GM21737 (cell line): ENCODE results near the gene DTX3.
"Not testable (repeated sequence)": the region's sequence is repeated elsewhere in the genome, so short reads cannot be mapped to it uniquely, and the experiment has no call there.

Experiments used
- ATAC-seq: cut with Tn5 transposase; IDR thresholded peaks from one replicate; pipeline ENCODE4 v1.9.1; 2021; ENCODE audit warnings: mild to moderate bottlenecking, moderate library complexity; ENCODE audit not compliant: unreplicated experiment

DTX3 gene, protein sequence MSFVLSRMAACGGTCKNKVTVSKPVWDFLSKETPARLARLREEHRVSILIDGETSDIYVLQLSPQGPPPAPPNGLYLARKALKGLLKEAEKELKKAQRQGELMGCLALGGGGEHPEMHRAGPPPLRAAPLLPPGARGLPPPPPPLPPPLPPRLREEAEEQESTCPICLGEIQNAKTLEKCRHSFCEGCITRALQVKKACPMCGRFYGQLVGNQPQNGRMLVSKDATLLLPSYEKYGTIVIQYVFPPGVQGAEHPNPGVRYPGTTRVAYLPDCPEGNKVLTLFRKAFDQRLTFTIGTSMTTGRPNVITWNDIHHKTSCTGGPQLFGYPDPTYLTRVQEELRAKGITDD

DNA sequence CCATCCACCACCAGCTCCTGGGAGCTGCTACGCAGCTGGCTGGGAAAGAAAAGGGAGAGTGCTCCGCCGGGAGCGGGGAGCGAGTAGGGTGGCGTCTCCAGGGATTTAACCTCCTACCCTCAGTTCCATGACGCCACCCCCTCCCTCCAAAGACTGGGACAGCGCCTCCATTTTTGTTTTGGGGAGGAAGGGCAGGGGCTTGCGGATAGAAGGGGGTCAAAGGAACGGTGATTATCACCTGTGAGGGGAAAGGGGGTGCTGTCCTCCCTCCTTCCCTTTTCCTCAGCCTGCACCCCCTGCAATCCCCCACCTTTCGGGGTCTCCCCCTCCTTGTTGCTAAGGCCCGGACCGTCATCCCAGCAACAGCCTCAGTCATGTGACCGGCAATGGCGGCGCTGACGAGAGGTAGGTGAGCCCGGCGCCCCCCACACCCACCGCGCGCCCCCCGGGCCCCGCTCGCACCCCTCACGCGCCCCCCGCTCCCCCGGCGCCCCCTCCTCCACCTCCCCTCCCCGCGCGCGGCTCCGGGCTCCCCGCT is at the start of gene DTX3:
DTX3 (plus strand) TSS at position 371 of the 538 bp plus-strand sequence. CDS start 1,694 bp downstream, outside the sequence.
- no peak for ATAC-seq

DNA sequence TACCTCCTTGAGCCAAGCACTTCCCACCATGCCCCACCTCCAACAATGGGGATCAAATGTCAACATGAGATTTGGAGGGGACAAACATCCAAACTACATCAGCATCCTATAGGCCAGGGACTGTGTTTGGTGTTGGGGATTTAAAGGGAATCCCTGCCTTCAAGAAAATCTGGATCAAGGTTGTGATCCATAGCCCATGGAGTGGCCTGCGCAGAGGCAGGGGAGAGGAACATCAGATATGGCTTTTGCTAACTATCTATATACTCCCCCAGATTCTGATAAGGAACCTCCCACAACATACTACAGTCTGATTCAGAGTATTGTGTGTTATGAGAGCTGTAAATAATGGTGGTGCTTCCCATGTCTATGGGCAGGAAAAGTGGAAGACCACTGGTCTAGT is 49.7 kb upstream of the DTX3 start:
- no peak for ATAC-seq

DNA sequence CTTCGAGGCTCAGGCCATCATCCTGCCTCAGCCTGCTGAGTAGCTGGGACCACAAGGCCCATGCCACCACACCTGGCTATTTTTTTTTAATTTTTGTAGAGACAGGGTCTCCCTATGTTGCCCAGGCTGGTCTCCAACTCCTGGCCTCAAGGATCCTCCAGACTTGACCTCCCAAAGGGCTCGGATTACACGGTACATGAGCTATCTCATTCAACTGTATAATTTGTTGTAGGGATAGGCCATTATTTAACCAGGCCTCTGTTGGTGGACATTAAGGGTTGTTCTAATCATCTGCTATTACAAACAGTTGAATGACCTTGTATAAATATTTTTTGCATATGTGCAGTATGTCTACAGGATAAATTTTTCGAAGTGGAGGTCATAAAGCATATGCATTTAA is 45.8 kb upstream of the DTX3 start:
- no peak for ATAC-seq

DNA sequence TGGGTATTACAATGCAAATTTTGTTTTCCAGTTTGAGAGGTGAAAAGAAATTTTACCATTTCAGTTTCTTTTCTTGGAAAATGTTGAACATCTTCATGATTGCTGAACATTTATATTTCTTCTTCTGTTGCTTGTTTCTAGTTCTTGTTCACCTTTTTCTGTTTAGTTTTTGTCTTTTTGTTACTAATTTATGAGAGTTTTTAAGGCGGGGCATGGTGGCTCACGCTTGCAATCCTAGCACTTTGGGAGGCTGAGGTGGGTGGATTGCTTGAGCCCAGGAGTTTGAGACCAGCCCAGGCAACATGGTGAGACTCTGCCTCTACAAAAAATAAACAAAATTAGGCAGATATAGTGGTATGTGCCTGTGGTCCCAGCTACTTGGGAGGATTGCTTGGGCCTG is 44.1 kb upstream of the DTX3 start:
- no peak for ATAC-seq

DNA sequence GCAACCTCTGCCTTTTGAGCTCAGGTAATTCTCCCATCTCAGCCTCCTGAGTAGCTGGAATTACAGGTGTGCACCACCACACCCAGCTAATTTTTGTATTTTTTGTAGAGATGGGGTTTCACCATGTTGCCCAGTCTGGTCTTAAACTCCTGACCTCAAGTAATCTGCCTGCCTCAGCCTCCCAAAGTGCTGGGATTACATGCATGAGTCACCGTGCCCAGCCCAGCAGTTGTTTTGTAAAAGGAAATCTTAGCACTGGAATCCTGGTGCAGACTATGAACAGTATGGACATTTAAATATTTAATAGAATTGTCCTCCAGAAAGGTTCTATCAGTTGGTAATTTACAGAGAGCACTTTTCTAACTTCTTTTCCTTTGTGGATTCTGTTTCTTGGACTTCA is 43.5 kb upstream of the DTX3 start:
- ATAC-seq, result not testable (repeated sequence)

DNA sequence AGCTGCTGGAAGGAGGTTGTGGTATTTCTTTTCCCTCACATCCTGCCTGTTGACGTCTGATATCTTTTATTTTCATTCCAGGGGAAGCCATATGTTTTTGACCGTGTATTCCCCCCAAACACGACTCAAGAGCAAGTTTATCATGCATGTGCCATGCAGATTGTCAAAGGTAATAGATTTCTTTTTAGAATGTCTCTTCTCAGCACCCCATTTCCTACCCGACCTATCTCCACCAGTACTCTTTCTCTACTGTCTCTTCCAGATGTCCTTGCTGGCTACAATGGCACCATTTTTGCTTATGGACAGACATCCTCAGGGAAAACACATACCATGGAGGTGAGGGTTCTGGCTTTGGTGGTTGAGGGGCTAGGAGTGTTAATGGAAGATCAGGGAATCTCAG is 41.3 kb upstream of the DTX3 start:
- no peak for ATAC-seq

DNA sequence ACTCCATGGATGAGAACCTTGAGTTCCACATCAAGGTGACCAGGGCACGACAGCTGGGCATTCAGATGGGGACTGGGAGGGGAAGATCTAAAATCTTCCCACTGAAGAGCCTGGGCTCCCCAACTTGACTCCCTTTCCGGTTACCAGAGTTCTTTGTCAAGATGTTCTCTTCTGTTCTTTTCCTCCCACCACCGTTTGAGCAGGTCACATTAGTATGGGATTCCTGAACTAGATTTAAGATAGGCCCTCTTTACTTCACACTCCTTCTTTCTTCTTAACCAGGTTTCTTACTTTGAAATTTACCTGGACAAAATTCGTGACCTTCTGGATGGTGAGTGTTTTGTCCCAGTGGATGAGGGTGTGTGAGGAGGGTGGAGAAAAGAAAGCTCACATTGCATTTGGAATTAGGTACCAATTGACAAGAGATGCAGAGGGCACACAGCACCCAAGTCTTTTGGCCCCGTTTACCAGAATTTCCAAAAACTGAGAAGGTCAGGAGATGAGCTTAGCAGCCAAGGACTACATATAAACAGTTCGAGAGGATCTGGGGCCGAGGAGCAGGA is 40.4 kb upstream of the DTX3 start:
- no peak for ATAC-seq

DNA sequence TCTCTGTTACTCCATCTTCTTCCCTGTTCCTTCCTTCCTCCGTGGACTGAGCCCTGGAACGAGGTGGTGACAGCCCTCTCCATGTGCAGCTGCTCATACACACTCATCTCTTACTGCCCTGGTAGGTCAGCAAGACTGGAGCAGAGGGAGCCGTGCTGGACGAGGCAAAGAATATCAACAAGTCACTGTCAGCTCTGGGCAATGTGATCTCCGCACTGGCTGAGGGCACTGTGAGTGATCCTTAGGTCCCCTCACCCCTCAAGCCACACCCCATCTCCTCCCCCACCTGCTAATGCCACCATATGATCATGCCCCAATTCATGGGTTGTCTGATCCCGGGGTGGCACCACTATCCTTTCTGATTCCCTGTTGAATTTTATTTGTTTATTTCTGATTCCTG is 35.8 kb upstream of the DTX3 start:
- ATAC-seq, result no peak

DNA sequence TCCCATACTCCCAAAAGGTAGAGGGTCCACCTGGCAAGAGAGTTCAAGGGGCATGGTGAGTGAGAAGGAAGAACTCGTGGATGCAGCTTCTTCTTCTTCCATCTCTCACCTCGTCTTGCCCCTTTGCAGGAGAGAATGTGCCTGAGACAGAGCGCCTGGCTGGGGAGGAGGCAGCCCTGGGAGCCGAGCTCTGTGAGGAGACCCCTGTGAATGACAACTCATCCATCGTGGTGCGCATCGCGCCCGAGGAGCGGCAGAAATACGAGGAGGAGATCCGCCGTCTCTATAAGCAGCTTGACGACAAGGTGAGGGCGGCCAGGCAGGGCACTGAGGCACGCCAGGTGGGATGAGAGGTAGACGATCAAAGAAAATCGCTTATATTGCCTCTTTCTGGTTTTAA is 34.8 kb upstream of the DTX3 start:
- ATAC-seq, result no peak

DNA sequence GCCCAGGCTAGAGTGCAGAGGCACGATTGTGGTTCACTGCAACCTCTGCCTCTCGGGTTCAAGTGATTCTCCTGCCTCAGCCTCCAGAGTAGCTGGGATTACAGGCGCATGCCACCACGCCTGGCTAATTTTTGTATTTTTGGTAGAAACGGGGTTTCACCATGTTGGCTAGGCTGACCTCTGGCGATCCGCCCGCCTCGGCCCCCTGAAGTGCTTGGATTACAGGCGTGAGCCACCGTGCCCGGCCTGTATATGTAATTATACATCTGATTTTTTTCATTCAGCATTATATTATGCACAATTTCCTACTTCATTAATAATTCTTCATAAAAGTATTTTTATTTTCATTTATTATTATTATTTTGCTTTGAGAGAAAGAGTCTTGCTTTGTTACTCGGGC is 34.2 kb upstream of the DTX3 start:
- not testable (repeated sequence) for ATAC-seq

DNA sequence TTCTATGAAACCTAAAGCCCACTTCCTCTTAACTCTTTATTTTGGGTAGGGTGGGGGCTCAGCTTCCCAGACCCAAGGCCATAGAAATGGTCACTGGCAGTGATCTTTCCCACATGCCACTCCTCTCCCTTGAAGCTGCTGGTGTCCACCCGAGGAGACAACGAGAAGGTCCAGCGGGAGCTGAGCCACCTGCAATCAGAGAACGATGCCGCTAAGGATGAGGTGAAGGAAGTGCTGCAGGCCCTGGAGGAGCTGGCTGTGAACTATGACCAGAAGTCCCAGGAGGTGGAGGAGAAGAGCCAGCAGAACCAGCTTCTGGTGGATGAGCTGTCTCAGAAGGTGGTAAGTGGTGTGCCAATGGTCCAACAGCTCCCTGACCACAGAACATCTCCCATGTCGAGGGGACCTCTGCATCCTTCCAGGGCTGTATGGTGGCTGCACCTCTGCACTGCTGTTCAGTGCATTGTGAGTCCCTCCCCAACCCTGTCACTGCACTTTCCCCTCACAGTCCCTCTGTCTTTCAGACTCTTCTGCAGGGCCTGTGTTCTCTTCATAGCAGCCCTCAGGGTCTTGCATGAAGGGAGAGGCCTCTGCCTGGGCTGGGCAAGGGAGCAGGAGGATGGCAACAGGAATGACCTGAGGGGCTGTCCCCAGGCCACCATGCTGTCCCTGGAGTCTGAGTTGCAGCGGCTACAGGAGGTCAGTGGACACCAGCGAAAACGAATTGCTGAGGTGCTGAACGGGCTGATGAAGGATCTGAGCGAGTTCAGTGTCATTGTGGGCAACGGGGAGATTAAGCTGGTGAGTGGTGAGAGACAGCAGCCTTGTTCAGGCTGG is 32.5 kb upstream of the DTX3 start:
- ATAC-seq, result no peak

DNA sequence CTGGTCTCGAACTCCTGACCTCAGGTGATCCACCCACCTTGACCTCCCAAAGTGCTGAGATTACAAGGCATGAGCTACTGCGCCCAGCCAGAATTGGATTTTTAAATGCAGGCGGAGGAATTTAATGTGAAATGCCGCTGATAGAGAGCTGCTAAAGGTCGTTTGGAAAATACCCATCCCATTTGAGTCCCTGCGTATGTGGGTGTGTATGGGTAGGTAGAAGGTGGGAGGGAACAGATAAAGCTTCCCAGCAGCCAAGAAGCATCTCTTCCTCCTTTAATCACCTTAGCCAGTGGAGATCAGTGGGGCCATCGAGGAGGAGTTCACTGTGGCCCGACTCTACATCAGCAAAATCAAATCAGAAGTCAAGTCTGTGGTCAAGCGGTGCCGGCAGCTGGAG is 29.8 kb upstream of the DTX3 start:
- no peak for ATAC-seq

DNA sequence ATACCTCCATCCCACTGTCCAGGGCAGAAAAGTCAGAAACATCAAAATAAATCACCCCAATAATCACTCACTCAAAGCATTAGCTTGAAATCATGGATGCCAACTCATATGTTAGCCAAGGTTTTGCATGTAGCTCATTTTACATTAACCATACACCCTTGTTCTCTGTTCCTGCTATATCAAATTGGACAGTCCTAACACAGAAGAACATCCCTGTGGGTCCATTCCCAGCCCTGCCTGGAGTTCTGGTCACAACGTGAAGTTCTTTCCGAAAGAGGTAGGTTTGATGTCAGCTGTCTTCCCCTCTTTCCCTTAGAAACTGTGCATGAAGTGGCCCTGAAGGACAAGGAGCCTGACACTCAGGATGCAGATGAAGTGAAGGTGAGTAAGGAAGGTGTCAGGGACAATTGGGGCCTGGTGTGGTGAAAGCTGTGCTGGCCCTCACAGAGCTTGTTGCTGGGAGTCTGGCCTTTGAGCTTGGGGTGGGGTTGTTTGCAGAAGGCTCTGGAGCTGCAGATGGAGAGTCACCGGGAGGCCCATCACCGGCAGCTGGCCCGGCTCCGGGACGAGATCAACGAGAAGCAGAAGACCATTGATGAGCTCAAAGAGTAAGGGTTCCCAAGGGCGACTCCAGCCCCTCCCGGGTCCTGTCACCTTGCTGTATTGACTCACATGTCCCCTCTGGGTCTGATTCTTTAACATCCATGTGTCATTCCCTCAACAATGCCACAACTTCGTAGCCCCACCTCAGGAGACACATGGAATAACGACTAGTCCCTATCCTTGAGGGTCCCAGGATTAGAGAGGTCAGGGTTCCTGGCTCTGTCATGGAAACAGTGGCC is 28.6 kb upstream of the DTX3 start:
- no peak for ATAC-seq

DNA sequence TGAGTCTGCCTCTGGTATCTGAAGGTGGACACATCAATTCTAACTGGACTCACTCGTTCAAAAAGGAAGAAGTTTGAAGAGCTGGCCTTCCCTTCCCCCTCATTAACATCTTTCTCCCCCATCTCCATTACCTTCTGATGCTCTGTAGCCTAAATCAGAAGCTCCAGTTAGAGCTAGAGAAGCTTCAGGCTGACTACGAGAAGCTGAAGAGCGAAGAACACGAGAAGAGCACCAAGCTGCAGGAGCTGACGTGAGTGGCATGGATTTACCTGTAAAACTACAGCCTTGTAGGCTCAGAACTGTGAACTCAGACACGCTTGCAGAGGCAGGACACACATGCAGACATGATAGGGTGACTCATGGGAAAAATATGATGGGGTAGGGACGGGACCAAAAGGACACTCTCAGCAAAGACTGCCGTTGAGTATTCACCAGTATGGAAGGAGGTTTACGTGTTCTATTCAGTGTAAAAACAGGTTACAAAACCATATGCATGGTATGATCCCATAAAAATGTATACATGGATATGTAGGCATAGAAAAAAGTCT is 27.9 kb upstream of the DTX3 start:
- ATAC-seq, result no peak

DNA sequence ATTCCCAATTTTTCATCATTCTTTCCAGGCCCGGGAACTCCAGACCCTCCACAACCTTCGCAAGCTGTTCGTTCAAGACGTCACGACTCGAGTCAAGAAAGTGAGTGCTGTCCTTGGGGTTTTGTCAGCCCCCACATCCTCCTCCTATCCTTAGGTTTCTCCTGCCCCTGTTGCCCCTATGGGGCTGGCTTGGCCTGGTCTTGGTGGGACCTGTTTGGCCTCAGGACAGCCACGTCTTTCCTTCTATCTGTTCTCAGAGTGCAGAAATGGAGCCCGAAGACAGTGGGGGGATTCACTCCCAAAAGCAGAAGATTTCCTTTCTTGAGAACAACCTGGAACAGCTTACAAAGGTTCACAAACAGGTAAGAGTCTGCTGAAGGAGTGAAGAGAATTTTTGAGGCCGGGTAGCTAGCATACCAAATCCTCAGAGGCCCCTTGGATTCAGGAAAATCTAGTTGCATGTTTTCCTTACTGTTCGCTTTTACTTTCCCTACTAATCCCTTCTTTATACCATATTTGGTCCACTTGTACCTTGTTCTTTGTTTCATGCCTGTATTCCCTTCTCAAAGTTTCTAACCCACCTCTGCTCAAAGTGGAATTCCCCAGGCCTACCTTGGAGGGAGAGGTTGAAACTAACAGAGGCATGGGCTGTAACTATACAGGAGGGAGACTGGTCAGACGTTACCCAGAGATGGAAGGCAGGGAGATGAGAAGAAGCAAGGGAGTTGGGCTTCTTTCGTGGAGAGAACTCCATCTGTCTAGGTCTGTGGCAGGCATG is 26.5 kb upstream of the DTX3 start:
- ATAC-seq, result no peak

DNA sequence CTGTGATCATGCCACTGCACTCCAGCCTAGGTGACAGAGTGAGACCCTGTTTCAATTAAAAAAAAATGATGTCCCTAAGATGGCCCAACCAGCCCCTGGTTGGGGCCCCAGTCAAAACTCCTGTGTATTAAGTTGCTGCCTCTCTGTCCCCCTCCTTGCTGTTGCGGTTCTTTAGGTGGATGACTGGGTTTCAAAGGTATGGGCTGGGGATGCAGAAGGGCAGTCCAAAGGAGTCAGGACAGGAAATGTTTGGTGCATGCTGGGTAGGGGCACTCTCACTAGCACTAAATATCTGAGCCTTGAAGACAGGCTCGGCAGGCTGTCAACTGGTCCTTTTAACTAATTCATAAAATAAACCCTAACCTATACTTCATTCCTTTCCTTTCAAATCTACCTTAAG is 25.6 kb upstream of the DTX3 start:
- no peak for ATAC-seq

DNA sequence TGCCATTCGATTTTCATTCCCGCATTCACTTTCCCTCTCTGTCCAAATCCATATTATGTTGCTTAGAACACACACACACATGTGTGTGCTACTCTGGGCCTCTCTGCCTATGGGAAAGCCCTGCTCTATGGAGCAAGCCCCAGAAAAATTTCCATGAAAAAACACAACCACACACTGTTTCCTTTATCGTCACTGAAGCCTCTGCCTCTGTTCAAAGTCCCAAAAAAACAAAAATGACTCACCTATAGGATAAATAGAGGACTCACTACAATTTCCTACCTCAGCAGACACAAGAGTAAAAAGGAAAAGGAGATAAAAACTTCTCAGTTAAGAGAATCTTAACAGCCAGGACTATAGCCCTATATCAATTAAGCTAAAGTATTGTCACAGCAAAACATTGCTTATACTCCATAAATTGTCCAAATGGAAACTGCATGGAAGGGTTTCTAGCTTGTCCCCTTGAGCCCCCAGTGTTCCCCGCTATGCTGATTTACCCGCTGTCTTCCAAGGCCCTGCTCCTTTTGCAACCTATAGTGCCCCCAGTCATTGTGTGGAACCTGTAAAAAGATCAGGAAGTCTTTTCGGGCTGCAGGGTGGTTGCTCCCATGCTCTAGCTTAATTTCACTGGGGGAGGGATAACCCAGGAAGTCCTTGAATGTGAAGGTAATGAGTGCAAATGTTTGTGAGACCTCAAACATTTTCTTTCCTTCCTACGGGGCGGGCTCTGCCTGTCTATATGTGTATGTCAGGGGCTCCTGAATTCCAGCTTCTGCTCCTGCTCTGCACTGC is 24.8 kb upstream of the DTX3 start:
- ATAC-seq, result no peak

DNA sequence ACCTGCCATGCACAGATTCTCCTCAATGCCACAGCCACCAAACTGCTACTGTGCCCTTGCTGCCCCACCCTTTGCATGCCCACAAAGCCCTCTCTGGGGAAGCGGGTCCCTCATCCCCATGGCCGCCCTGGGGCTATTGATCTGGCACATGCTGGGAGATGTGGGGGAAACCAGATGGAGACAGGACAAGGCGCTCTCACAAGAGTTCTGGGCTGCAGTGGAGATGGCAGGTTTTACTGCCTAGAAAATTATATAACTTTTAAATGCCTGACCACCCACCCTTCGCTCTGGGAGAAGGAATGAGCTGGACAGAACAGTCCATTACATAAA is 24.2 kb upstream of the DTX3 start:
- ATAC-seq, result no peak

DNA sequence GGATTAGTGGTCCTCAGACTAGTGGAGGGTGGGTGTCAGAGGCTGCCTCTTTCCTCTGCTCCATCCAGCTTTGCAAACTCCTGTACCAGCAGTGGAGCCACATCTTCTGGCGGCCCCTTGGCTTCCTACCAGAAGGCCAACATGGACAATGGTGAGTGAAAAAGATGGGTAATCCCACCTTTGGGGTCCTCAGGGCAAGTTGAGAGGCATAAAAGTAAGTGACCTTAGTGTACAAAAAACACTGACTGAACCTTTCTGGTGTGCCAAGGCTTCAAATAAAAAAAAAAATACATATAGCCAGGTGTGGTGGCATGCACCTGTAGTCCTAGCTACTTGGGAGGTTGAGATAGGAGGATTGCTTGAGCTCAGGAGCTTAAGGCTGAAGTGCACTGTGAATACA is 22.8 kb upstream of the DTX3 start:
- no peak for ATAC-seq
